Left renal cortex interstitium (tissue), 4 donors: Measurements from ENCODE around the gene KIR3DL2. TPM values are rescaled to one million over a fixed set of nuclear protein-coding genes. Genes with fewer than 3 reads are reported as not detected.
"Not testable (repeated sequence)": the region's sequence is repeated elsewhere in the genome, so short reads cannot be mapped to it uniquely, and the experiment has no call there.

ENCODE experiments used
- DNase-seq, 4 donors: peaks; one replicate each; pipeline ENCODE4 v3.0.0-alpha.2; 2013; ENCODE audit warnings: low read depth in 4 of 4, low spot score in 2 of 4, missing footprints in 1 of 4
- polyA plus RNA-seq, 4 donors: library from polyadenylated mRNA; unstranded; fragments of 120-200 nt; gene quantifications; one replicate each; pipeline ENCODE4 v1.2.1, GENCODE V29; 2013; ENCODE audit not compliant: insufficient read length in 4 of 4

Gene KIR3DL2
- not detected for polyA plus RNA-seq

DNA sequence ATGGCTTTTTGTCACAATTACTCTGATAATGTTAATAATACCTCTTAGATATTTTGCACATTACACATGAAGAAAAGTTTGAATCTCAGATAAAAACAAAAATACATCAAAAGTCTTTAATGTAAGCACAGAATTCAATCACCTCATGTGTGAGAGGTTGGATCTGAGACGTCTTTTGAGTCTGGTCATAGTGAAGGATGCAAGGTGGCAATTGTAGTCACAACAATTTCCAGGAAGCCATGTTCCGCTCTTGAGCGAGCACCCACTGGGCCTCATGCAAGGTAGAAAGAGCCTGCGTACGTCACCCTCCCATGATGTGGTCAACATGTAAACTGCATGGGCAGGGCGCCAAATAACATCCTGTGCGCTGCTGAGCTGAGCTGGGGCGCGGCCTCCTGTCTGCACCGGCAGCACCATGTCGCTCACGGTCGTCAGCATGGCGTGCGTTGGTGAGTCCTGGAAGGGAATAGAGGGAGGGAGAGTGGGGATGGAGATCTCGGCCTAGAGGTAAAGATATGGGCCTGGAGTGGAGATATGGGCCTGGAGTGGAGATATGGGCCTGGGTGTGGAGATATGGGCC lies at the start of gene KIR3DL2:
TSS of gene KIR3DL2 (plus strand) at position 383 of the 580 bp plus-strand sequence. CDS start at position 416, 33 bp downstream.
- not testable (repeated sequence) for DNase-seq

DNA sequence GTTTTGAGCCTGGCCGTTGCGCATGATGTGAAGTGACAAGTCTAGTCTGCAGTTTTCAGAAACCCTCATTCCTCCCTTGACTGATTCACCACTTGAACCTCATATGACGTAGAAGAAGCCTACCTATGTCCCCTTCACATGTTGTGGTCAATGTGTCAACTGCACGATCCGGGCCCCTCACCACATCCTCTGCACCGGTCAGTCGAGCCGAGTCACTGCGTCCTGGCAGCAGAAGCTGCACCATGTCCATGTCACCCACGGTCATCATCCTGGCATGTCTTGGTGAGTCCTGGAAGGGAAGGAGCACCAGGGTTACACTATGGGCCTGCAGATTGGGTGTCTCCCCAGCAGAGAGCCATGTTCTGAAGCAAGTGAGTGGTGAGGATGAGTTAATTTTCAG lies 46.8 kb upstream of the KIR3DL2 start, which contains the start of gene KIR2DL4:
TSS of gene KIR2DL4 (plus strand) at position 201 of the 400 bp plus-strand sequence. CDS start at position 243, 42 bp downstream.
- DNase-seq = no peak

DNA sequence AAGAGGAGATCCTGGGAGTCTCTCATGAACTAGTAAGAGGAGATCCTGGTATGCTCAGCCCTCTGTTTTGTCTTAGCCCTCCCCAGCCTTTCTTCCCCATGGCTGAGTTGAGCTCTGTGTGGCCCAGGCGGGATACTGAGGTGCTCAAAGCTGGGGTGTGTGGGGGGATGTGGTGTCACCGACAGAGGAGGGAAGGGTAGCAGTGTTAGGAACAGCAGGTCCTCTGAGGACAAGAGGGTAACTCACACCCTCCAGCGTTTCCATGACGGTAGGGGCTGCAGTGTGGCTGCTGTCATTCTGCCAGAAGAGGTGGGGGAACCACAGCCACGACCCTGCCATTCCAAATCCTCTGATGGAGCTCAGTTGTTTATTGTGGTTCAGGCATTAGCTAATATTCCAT lies 46.1 kb upstream of the KIR3DL2 start:
- DNase-seq = no peak

DNA sequence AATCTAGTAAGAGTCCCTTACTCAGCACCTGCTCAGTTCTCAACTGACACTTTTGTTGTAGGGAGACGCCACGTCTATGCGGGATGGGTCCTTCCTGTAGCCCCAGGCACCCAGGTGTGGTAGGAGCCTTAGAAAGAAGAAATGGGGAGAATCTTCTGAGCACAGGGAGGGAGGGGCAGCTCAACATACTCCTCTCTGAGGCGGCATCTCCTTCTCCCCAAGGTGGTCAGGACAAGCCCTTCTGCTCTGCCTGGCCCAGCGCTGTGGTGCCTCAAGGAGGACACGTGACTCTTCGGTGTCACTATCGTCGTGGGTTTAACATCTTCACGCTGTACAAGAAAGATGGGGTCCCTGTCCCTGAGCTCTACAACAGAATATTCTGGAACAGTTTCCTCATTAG lies 45.7 kb upstream of the KIR3DL2 start:
- DNase-seq = no peak

DNA sequence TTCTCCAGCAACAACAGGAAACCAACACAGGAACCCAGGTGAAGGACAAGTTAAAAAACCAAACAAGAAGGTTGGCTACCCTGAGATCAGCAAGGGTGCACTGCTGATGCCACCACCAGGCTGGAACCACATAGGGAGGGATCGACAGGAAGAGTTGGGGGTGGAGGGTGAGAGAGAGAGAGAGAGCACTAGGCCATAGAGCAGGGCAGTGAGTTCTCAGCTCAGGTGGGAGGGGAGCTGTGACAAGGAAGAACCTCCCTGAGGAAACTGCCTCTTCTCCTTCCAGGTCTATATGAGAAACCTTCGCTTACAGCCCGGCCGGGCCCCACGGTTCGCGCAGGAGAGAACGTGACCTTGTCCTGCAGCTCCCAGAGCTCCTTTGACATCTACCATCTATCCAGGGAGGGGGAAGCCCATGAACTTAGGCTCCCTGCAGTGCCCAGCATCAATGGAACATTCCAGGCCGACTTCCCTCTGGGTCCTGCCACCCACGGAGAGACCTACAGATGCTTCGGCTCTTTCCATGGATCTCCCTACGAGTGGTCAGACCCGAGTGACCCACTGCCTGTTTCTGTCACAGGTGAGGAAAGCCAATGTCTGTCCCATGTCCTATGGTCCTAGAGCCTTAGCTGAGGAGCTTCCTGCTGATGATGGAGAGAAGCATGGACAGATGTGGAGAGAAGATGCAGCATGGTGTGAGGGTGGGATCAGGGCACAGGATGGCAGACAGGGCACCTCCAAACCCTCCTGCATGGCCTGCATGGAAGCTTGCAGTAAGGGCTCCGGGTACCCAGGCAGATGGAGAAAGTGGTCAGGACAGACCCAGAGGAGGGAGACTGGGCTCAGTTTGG lies 44.4 kb upstream of the KIR3DL2 start:
- no peak for DNase-seq

DNA sequence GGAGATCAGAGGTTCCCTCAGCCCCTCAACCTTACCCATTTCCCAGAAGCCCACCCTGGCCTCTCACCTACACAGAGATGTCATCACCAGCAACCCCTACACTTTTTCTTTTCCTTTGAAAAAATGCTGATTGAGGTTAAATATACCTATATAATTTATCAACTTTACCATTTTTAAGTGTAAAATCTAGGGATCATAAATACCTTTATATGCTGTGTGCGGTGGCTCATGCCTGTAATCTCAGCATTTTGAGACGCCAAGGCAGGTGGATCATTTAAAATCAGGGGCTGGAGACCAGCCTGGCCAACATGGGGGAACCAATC lies 43.8 kb upstream of the KIR3DL2 start:
- no peak for DNase-seq

DNA sequence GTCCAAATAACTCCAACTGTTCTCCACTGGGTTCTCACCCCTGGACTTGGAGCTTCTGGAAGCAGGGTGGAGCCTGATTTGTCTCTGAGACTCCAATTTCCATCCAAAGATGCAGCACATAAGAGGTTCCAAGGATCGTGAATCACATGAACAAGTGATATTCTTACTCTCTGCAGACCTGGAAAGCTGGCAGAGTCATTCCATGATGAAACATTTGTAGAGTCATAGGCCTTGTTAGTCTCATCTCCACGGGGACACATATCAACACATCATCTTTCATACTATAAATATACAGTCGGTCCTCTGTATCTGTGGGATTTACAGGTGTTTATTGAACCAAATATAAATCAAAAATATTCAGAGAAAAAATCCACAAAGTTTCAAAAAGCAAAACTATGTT lies 35.7 kb upstream of the KIR3DL2 start:
- not testable (repeated sequence) for DNase-seq

DNA sequence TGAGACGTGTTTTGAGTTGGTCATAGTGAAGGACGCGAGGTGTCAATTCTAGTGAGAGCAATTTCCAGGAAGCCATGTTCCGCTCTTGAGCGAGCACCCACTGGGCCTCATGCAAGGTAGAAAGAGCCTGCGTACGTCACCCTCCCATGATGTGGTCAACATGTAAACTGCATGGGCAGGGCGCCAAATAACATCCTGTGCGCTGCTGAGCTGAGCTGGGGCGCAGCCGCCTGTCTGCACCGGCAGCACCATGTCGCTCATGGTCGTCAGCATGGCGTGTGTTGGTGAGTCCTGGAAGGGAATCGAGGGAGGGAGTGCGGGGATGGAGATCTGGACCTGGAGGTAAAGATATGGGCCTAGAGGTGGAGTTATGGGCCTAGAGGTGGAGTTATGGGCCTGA lies 34.0 kb upstream of the KIR3DL2 start, which contains the start of gene KIR3DL1:
TSS of gene KIR3DL1 (plus strand) at position 218 of the 400 bp plus-strand sequence.
- not testable (repeated sequence) for DNase-seq

DNA sequence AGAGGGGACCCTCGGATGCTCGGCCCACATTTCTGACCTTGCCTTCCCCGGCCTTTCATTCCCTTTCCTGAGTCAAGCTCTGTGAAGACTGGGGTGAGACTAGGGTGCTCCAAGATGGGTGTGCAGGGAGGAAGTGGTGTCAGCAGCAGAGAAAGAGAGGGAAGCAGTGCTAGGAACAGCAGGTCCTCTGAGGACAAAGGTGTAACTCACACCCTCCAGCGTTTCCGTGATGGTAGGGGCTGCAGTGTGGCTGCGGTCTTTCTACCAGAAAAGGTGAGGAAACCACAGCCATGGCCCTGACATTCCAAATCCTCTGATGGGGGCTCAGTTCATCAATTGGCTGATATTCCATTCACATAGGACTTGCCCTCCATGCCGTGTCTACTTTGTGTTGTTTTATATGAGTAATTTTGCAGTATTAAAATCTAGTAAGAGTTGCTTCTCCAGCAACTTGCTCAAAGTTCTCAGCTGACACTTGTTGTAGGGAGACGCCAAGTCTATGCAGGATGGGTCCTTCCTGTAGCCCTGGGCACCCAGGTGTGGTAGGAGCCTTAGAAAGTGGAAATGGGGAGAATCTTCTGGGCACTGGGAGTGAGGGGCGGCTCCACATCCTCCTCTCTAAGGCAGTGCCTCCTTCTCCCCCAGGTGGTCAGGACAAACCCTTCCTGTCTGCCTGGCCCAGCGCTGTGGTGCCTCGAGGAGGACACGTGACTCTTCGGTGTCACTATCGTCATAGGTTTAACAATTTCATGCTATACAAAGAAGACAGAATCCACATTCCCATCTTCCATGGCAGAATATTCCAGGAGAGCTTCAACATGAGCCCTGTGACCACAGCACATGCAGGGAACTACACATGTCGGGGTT lies 32.3 kb upstream of the KIR3DL2 start:
- no peak for DNase-seq

DNA sequence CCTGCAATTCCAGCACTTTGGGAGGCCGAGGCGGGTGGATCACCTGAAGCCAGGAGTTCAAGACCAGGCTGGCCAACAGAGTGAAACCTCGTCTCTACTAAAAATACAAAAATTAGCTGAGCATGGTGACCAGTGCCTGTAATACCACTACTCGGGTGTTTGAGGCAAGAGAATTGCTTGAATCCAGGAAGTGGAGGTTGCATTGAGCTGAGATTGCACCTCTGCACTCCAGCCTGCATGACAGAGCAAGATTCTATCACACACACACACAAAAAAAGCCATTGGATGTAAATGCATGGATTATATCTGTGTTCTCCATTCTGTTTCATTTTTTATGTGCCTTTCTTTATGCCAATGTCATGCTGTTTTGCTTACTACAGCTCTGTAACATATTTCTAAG lies 25.8 kb upstream of the KIR3DL2 start:
- DNase-seq = not testable (repeated sequence)

DNA sequence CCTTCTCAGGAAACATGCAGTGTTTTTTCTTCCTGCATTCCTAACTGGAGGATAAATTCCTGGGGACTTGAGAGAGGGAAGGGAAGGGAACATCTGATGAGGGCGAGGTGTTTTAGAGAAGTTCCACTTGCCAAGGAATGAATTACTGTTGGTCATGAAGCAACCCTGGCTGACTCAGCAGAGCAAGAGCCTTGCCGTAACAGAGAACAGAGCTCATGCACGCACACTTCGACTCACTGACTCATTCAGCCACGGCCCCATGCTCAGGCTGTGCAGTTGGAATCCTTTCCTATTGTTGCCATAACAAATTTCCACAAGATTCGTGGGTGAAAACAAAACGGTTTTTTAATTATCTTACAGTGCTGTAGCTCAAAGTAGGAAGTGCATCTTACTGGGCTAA lies 24.9 kb upstream of the KIR3DL2 start:
- DNase-seq = not testable (repeated sequence)

DNA sequence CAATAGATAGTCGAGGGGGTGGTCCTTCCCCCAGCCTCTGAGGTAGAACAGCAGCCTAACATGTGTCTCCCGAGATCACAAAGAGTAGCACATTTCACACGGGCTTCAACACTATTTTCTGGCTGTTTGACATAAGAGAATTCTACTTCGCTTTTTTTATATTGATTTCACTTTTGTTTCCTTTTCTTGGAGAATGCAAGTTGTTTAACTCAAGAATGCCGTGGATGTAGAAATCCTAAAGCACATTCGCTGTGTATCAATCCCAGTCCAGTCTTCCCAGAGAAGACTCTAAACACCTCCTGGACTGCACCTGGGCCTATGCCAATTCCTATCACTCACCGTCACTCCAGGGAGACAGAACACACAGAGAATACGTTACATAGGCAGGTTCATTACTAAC lies 22.2 kb upstream of the KIR3DL2 start:
- DNase-seq = not testable (repeated sequence)

DNA sequence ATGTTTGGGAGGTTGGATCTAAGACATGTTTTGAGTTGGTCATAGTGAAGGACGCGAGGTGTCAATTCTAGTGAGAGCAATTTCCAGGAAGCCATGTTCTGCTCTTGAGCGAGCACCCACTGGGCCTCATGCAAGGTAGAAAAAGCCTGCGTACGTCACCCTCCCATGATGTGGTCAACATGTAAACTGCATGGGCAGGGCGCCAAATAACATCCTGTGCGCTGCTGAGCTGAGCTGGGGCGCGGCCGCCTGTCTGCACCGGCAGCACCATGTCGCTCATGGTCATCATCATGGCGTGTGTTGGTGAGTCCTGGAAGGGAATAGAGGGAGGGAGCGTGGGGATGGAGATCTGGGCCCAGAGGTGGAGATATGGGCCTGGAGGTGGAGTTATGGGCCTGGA lies 17.7 kb upstream of the KIR3DL2 start, which contains the start of gene KIR2DS4:
TSS of gene KIR2DS4 (plus strand) at position 181 of the 400 bp plus-strand sequence.
- DNase-seq = not testable (repeated sequence)

DNA sequence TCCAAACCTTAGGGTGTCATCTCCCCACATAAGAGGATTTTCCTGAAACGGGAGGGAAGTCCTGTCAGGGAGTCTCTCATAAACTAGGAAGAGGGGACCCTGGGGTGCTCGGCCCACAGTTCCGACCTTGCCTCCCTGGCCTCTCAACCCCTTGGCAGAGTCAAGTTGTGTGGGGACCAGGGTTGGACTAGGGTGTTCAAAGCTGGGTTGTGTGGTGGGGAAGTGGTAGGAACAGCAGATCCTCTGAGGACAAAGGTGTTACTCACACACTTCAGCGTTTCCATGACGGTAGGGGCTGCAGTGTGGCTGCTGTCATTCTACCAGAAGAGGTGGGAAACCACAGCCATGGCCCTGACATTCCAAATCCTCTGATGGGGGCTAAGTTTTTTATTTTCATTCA lies 15.1 kb upstream of the KIR3DL2 start:
- DNase-seq = not testable (repeated sequence)

DNA sequence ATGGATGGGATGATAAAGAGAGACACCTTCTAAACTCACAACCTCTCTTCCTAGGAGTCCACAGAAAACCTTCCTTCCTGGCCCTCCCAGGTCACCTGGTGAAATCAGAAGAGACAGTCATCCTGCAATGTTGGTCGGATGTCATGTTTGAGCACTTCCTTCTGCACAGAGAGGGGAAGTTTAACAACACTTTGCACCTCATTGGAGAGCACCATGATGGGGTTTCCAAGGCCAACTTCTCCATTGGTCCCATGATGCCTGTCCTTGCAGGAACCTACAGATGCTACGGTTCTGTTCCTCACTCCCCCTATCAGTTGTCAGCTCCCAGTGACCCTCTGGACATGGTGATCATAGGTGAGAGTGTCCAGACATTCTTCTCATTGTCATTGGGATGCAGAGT lies 12.7 kb upstream of the KIR3DL2 start:
- not testable (repeated sequence) for DNase-seq

DNA sequence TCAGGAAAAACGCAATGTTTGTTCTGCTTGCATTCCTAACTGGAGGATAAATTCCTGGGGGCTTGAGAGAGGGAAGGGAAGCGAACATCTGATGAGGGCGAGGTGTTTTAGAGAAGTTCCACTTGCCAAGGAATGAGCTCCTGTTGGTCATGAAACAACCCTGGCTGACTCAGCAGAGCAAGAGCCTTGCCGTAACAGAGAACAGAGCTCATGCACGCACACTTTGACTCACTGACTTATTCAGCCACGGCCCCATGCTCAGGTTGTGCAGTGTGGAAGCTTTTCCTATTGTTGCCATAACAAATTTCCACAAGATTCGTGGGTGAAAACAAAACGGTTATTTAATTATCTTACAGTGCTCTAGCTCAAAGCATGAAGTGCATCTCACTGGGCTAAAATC lies 7.1 kb upstream of the KIR3DL2 start:
- not testable (repeated sequence) for DNase-seq

DNA sequence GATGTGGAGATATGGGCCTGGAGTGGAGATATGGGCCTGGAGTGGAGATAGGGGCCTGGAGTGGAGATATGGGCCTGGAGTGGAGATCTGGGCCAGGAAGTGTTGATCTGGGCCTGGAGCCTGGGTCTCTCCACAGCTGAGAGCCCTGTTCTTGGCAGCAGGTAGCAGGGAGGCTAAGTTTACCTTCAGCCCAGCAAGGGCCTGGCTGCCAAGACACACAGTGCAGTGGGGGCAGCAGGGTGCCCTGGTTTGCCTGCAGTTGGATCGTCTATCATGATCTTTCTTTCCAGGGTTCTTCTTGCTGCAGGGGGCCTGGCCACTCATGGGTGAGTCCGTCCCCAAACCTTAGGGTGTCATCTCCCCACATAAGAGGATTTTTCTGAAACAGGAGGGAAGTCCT lies 687 bp downstream of the KIR3DL2 start:
- DNase-seq = no peak

DNA sequence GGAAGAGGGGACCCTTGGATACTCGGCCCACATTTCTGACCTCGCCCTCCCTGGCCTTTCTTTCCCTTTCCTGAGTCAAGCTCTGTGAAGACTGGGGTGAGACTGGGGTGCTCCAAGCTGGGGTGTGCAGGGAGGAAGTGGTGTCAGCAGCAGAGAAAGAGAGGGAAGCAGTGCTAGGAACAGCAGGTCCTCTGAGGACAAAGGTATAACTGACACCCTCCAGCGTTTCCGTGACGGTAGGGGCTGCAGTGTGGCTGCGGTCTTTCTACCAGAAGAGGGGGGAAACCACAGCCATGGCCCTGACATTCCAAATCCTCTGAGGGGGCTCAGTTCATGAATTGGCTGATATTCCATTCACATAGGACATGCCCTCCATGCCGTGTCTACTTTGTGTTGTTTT lies 1.1 kb downstream of the KIR3DL2 start:
- no peak for DNase-seq

DNA sequence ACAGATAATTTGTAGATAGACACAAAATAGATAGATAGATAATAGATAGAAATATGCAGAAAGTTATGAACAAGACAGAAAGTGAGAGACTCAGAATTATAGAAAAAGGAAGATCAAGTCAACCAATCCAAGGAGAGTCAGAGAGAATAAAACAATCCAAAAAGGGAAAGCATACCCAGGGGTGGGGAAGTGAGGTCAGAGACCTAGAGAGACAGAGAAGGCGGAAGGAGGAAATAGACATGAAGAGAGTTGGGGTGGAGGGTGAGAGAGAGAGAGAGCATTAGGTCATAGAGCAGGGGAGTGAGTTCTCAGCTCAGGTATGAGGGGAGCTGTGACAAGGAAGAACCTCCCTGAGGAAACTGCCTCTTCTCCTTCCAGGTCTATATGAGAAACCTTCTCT lies 5.0 kb downstream of the KIR3DL2 start:
- not testable (repeated sequence) for DNase-seq

DNA sequence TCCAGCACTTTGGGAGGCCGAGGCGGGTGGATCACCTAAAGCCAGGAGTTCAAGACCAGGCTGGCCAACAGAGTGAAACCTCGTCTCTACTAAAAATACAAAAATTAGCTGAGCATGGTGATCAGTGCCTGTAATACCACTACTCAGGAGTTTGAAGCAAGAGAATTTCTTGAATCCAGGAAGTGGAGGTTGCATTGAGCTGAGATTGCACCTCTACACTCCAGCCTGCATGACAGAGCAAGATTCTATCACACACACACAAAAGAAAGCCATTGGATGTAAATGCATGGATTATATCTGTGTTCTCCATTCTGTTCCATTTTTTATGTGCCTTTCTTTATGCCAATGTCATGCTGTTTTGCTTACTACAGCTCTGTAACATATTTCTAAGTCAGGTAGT lies 8.2 kb downstream of the KIR3DL2 start:
- not testable (repeated sequence) for DNase-seq

DNA sequence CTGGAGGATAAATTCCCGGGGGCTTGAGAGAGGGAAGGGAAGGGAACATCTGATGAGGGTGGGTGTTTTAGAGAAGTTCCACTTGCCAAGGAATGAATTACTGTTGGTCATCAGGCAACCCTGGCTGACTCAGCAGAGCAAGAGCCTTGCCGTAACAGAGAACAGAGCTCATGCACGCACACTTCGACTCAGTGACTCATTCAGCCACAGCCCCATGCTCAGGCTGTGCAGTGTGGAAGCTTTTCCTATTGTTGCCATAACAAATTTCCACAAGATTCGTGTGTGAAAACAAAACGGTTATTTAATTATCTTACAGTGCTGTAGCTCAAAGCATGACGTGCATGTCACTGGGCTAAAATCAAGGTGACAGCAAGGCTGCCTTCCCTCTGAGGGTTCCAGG lies 9.2 kb downstream of the KIR3DL2 start:
- DNase-seq = not testable (repeated sequence)
